Loucy (cell line): Measurements from ENCODE around the gene PLA2G2F.

ENCODE experiments used
- H2AFZ ChIP-seq: fragments of 200-600 bp; sonication (generic); 2 replicates; pipeline ENCODE4 v1.6.0; 2016; ENCODE audit warnings: antibody characterized with exemption, mild to moderate bottlenecking, low read length, moderate library complexity
- H3F3A ChIP-seq: fragments of 200-600 bp; 2 replicates; pipeline ENCODE4 v1.6.0; 2016; ENCODE audit warnings: antibody characterized with exemption, low read depth, mild to moderate bottlenecking
- H3K27me3 ChIP-seq: fragments of 200-600 bp; sonication (generic); 2 replicates; pipeline ENCODE4 v1.6.1; 2014; ENCODE audit warnings: low read length, mild to moderate bottlenecking; ENCODE audit not compliant: insufficient read depth, poor library complexity, severe bottlenecking
- H3K36me3 ChIP-seq: fragments of 200-600 bp; sonication (generic); 2 replicates; pipeline ENCODE4 v1.6.1; 2016; ENCODE audit warnings: low read length; ENCODE audit not compliant: insufficient read depth
- H3K4me1 ChIP-seq: fragments of 200-600 bp; sonication (generic); 2 replicates; pipeline ENCODE4 v1.5.1; 2014; ENCODE audit warnings: low read length, mild to moderate bottlenecking; ENCODE audit not compliant: insufficient read depth, poor library complexity, severe bottlenecking
- H3K4me2 ChIP-seq: fragments of 200-600 bp; sonication (generic); 2 replicates; pipeline ENCODE4 v1.6.0; 2014; ENCODE audit warnings: antibody characterized with exemption, low read length, low read depth, mild to moderate bottlenecking; ENCODE audit not compliant: poor library complexity, severe bottlenecking
- H3K4me3 ChIP-seq: fragments of 200-600 bp; sonication (generic); 2 replicates; pipeline ENCODE4 v1.5.1; 2014; ENCODE audit warnings: low read length, mild to moderate bottlenecking, mixed read lengths; ENCODE audit not compliant: poor library complexity, severe bottlenecking
- H3K79me2 ChIP-seq: fragments of 200-600 bp; sonication (generic); 2 replicates; pipeline ENCODE4 v1.6.1; 2014; ENCODE audit warnings: low read length; ENCODE audit not compliant: insufficient read depth
- H3K9ac ChIP-seq: fragments of 200-600 bp; sonication (generic); 2 replicates; pipeline ENCODE4 v1.6.0; 2014; ENCODE audit warnings: mild to moderate bottlenecking, low read depth, low read length, moderate library complexity; ENCODE audit not compliant: poor library complexity, severe bottlenecking
- H3K9me2 ChIP-seq: fragments of 200-600 bp; sonication (generic); replicated peaks from 2 replicates; pipeline ENCODE4 v1.6.1; 2016; ENCODE audit warnings: low read depth, low read length, mixed read lengths
- H3K9me3 ChIP-seq: fragments of 200-600 bp; sonication (generic); 2 replicates; pipeline ENCODE4 v1.6.1; 2014; ENCODE audit warnings: mild to moderate bottlenecking, antibody characterized with exemption, low read length, low read depth; ENCODE audit not compliant: insufficient read depth
- H4K20me1 ChIP-seq: fragments of 200-600 bp; sonication (generic); 2 replicates; pipeline ENCODE4 v1.6.0; 2014; ENCODE audit warnings: antibody characterized with exemption, low read length, mild to moderate bottlenecking; ENCODE audit not compliant: insufficient read depth, poor library complexity, severe bottlenecking
- EZH2phosphoT487 ChIP-seq: fragments of 200-600 bp; IDR thresholded peaks from 2 replicates; pipeline ENCODE4 v1.6.1; 2018; ENCODE audit warnings: antibody characterized with exemption, mild to moderate bottlenecking, moderate library complexity, borderline replicate concordance
- TF ChIP-seq, protein P1 (sequence below): fragments of 200-600 bp; sonication (generic); conservative IDR thresholded peaks from 2 replicates; pipeline ENCODE4 v1.5.1; 2014; ENCODE audit warnings: mild to moderate bottlenecking, antibody characterized with exemption, low read length

Gene PLA2G2F

GRCh38 chr1:20188455-20188817, 49.3 kb downstream of the PLA2G2F start:
- Histone ChIP-seq H4K20me1 (no peaks in the 10 kb centered on the region), H3F3A (no peaks in the 10 kb centered on the region), H3K4me3 (peak overlapping the region; percentile 3), H2AFZ (no peak overlapping the region), H3K4me2 (peak overlapping the region; percentile 99), H3K27me3 (no peaks in the 10 kb centered on the region), H3K9me2 (no peaks in the 10 kb centered on the region), H3K36me3 (no peaks in the 10 kb centered on the region), H3K9me3 (no peaks in the 10 kb centered on the region), H3K9ac (no peak overlapping the region), H3K79me2 (no peaks in the 10 kb centered on the region), H3K4me1 (peaks cover 42% of the 10 kb centered on the region)
- TF ChIP-seq, protein P1, sequence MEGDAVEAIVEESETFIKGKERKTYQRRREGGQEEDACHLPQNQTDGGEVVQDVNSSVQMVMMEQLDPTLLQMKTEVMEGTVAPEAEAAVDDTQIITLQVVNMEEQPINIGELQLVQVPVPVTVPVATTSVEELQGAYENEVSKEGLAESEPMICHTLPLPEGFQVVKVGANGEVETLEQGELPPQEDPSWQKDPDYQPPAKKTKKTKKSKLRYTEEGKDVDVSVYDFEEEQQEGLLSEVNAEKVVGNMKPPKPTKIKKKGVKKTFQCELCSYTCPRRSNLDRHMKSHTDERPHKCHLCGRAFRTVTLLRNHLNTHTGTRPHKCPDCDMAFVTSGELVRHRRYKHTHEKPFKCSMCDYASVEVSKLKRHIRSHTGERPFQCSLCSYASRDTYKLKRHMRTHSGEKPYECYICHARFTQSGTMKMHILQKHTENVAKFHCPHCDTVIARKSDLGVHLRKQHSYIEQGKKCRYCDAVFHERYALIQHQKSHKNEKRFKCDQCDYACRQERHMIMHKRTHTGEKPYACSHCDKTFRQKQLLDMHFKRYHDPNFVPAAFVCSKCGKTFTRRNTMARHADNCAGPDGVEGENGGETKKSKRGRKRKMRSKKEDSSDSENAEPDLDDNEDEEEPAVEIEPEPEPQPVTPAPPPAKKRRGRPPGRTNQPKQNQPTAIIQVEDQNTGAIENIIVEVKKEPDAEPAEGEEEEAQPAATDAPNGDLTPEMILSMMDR: no peak
- no peak for TF ChIP-seq EZH2phosphoT487

- no peak overlapping the region for H3K4me2 ChIP-seq
- H3K27me3 ChIP-seq: no peaks in the 10 kb centered on the region
- no peak overlapping the region for H3K9ac ChIP-seq
- H3K79me2 ChIP-seq: no peaks in the 10 kb centered on the region
- H3K9me3 ChIP-seq: no peaks in the 10 kb centered on the region
- no peaks in the 10 kb centered on the region for H3K36me3 ChIP-seq
- H3F3A ChIP-seq: no peaks in the 10 kb centered on the region
- H3K4me1 ChIP-seq: peaks cover 39% of the 10 kb centered on the region
- no peak overlapping the region for H2AFZ ChIP-seq
- no peaks in the 10 kb centered on the region for H3K9me2 ChIP-seq
- TF ChIP-seq, protein P1: no peak
- TF ChIP-seq EZH2phosphoT487: no peak
- H4K20me1 ChIP-seq: no peaks in the 10 kb centered on the region
- H3K4me3 ChIP-seq: no peak overlapping the region
Observed at GRCh38 chr1:20189664-20190063, 50.5 kb downstream of the PLA2G2F start.

GRCh38 chr1:20190256-20191160, 51.4 kb downstream of the PLA2G2F start:
- Histone ChIP-seq H3K9me3 (no peaks in the 10 kb centered on the region), H3K9me2 (no peaks in the 10 kb centered on the region), H3K79me2 (no peaks in the 10 kb centered on the region), H3K4me2 (no peak overlapping the region), H2AFZ (no peak overlapping the region), H3K27me3 (no peaks in the 10 kb centered on the region), H4K20me1 (no peaks in the 10 kb centered on the region), H3F3A (no peaks in the 10 kb centered on the region), H3K4me1 (peaks cover 31% of the 10 kb centered on the region), H3K36me3 (no peaks in the 10 kb centered on the region), H3K9ac (no peak overlapping the region), H3K4me3 (no peak overlapping the region)
- TF ChIP-seq, protein P1: no peak
- no peak for TF ChIP-seq EZH2phosphoT487
